Retinal pigment epithelial cell (primary cell): ENCODE measurements around the gene CYP2B6.
"Not testable (repeated sequence)": the region's sequence is repeated elsewhere in the genome, so short reads cannot be mapped to it uniquely, and the experiment has no call there.

Source experiments
- DNase-seq: peaks from one replicate; pipeline ENCODE4 v3.0.0-alpha.2; 2010; ENCODE audit warnings: low read depth
- H3K4me3 ChIP-seq: 2 replicates; pipeline ENCODE4 v1.5.1; 2011; ENCODE audit warnings: mild to moderate bottlenecking, low read length, control low read depth, moderate library complexity
- CTCF ChIP-seq: conservative IDR thresholded peaks from 2 replicates; pipeline ENCODE4 v1.5.1; 2011; ENCODE audit warnings: low read depth, low read length, control low read depth, inconsistent platforms

CYP2B6 gene

GRCh38 chr19:41029524-41030432 is 38.7 kb downstream of the CYP2B6 start:
- DNase-seq: no peak
- H3K4me3 ChIP-seq: no peak overlapping the region
- TF ChIP-seq CTCF: no peak

GRCh38 chr19:41030651-41031050 is 39.6 kb downstream of the CYP2B6 start:
- H3K4me3 ChIP-seq: no peak overlapping the region
- TF ChIP-seq CTCF: no peak
- DNase-seq: no peak

GRCh38 chr19:41031916-41032315 is 40.8 kb downstream of the CYP2B6 start:
- no peak for DNase-seq
- no peak for TF ChIP-seq CTCF

GRCh38 chr19:41033324-41033723 is 42.2 kb downstream of the CYP2B6 start:
- H3K4me3 ChIP-seq, DNase-seq: not testable (repeated sequence)

More at GRCh38 chr19:41031916-41032315, 40.8 kb downstream of the CYP2B6 start:
- H3K4me3 ChIP-seq: no peak overlapping the region

- no peak overlapping the region for H3K4me3 ChIP-seq
- DNase-seq: no peak
- TF ChIP-seq CTCF: no peak
Measured at GRCh38 chr19:41039806-41040205, 48.7 kb downstream of the CYP2B6 start.

GRCh38 chr19:41045095-41045494 is 54.0 kb downstream of the CYP2B6 start:
- H3K4me3 ChIP-seq, DNase-seq: not testable (repeated sequence)

GRCh38 chr19:41050426-41050825 is 59.3 kb downstream of the CYP2B6 start:
- no peak for DNase-seq
- TF ChIP-seq CTCF: no peak
- no peak overlapping the region for H3K4me3 ChIP-seq

GRCh38 chr19:41052162-41052561 is 61.1 kb downstream of the CYP2B6 start:
- not testable (repeated sequence) for DNase-seq, H3K4me3 ChIP-seq

GRCh38 chr19:41053331-41053730 is 62.2 kb downstream of the CYP2B6 start:
- H3K4me3 ChIP-seq, DNase-seq: not testable (repeated sequence)
